Kidney (tissue), 14 donors: ENCODE results near the gene ARHGAP26. TPM values are rescaled to one million over a fixed set of nuclear protein-coding genes. Genes with fewer than 3 reads are reported as not detected.

Experiments
- DNase-seq, 5 donors: peaks; one replicate each; pipeline ENCODE4 v3.0.0-alpha.2; 2013 to 2020
- FAIRE-seq: peaks from 2 replicates; lab custom pipeline; 2012; peaks lifted over from hg19 to GRCh38; lab: Jason Lieb, UNC
- H3K27ac ChIP-seq, 2 donors: one replicate each; pipeline ENCODE4 v1.7.0; 2013; ENCODE audit warnings: low read depth in 2 of 2, low read length in 2 of 2, inconsistent platforms in 1 of 2
- H3K27me3 ChIP-seq: one replicate; pipeline ENCODE4 v1.7.1; 2013; ENCODE audit warnings: low read length, inconsistent platforms; ENCODE audit not compliant: control insufficient read depth, insufficient read depth
- H3K36me3 ChIP-seq, 3 donors: one replicate each; pipeline versions ENCODE4 v1.7.0 to v1.7.1; 2013; ENCODE audit warnings: low read length in 3 of 3, control low read depth in 1 of 3, inconsistent platforms in 1 of 3; ENCODE audit not compliant: insufficient read depth in 3 of 3, control insufficient read depth in 2 of 3
- H3K4me1 ChIP-seq, 3 donors: one replicate each; pipeline versions ENCODE4 v1.7.0 to v1.7.1; 2013; ENCODE audit warnings: low read length in 3 of 3, inconsistent platforms in 1 of 3, low read depth in 1 of 3; ENCODE audit not compliant: control insufficient read depth in 2 of 3, insufficient read depth in 2 of 3
- H3K4me3 ChIP-seq, 3 donors: one replicate each; pipeline versions ENCODE4 v1.7.0 to v1.8.1; 2013; ENCODE audit warnings: low read length in 3 of 3, control low read depth in 1 of 3, inconsistent platforms in 1 of 3
- H3K9ac ChIP-seq, 3 donors: one replicate each; pipeline versions ENCODE4 v1.7.0 to v1.7.1; 2013; ENCODE audit warnings: low read length in 3 of 3, control low read depth in 1 of 3, inconsistent platforms in 1 of 3
- H3K9me3 ChIP-seq, 3 donors: one replicate each; pipeline versions ENCODE4 v1.7.0 to v1.7.1; 2013; ENCODE audit warnings: low read length in 3 of 3, control low read depth in 1 of 3, inconsistent platforms in 1 of 3; ENCODE audit not compliant: control insufficient read depth in 2 of 3, insufficient read depth in 1 of 3
- CTCF ChIP-seq: IDR thresholded peaks from 3 replicates; pipeline ENCODE4 v1.5.1; 2012; ENCODE audit warnings: mild to moderate bottlenecking, moderate library complexity, borderline replicate concordance; ENCODE audit not compliant: insufficient read depth; ENCODE audit errors: extremely low read depth
- intact Hi-C: fragments of 100-400 bp; cut with DNase I; formaldehyde crosslinking; loops from one replicate; pipeline ENCODE4 v1.11.1; 2022
- polyA plus RNA-seq: library from polyadenylated mRNA; stranded (reverse); fragments of 350-450 nt; fragmentation: Illumina TruSeq; extraction: RNeasy Lipid Tissue Mini Kit (QIAGEN cat#74804); gene quantifications from one replicate; pipeline ENCODE4 v1.2.3, GENCODE V29; 2014; ENCODE audit warnings: low read depth, low replicate concordance; ENCODE audit not compliant: insufficient read depth
- total RNA-seq: library from RNA; stranded (reverse); fragmentation: NEBNext Ultra II Directional; extraction: Animal tissue kit (Norgen Biotek cat#: 25700); gene quantifications from one replicate; pipeline ENCODE4 v1.2.1, GENCODE V29; 2021
- donor health status: control.
- donor health status: control.
- donor health status: control.
- donor health status: control.
- donor health status: control.
- donor health status: DM: yes; HTN: yes; CAD: no.
- donor health status: Normal renal cell carcinoma (clear cell type).

ARHGAP26 gene
- total and polyA plus RNA-seq, 2 donors from 2014 or later = 2.5 to 85.7 TPM

- H3K9ac ChIP-seq = no peak overlapping the region
- no peak for DNase-seq
- no peak for TF ChIP-seq CTCF
- intact Hi-C loops = no loop called here
- H3K4me3 ChIP-seq = no peak overlapping the region
- H3K27ac ChIP-seq = no peak overlapping the region
- peaks cover 0 to 10% (median 7%) of the 10 kb centered on the region in 3 donors for H3K4me1 ChIP-seq
- H3K27me3 ChIP-seq = no peaks in the 10 kb centered on the region
- H3K36me3 ChIP-seq = no peaks in the 10 kb centered on the region
- FAIRE-seq = no peak
- no peaks in the 10 kb centered on the region for H3K9me3 ChIP-seq
Measured at GRCh38 chr5:143207058-143207457, 436.9 kb downstream of the ARHGAP26 start.

DNA sequence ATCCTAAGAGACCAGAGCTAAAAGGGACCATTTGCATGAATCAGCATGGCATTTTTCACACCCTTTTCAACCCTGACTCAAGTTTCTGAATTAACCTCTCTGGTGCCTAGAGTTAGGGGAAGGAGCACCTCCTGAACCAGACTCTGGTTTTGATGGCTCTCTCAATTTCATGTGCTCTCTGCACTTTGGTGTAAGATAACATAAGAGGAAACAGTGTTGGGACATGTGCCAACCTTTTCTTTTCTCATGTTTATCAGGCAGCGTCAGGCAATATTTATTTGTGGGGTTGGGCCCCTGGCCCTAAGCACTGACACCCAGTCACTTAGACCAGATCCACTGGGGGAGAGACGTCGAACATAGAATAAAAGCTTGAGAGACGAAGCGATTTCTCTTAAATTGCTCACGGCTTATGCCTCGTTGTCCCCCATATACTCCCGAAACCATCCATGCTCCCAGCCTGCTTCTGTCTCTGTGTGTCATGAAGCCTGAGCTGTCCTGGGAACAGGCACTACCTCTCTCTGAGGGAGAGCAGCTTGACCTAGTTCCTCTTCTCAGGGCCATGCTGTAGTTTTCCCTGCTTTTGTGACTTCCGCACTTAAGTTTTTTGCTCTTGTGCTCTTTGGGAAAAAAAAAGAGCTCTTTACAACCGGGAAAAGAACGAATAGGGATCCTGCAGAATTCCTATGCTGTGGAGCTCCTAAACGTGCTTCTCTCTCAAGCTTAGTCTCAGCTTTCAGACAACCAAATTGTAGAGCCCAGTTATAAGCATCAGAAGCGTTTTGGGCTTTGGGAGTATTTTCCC, 437.6 kb downstream of the ARHGAP26 start:
- peaks cover 0 to 11% (median 8%) of the 10 kb centered on the region in 3 donors for H3K4me1 ChIP-seq
- peak overlapping the region in 2 of 3 donors; percentile 6 to 26 for H3K4me3 ChIP-seq
- H3K9ac ChIP-seq = no peak overlapping the region
- H3K9me3 ChIP-seq = no peaks in the 10 kb centered on the region
- DNase-seq = peak in 1 of 5 donors; percentile 41
- H3K27me3 ChIP-seq = no peaks in the 10 kb centered on the region
- FAIRE-seq = no peak
- no peak overlapping the region for H3K27ac ChIP-seq
- intact Hi-C loops = no loop called here
- H3K36me3 ChIP-seq = no peaks in the 10 kb centered on the region
- no peak for TF ChIP-seq CTCF

- Histone ChIP-seq H3K36me3 (no peaks in the 10 kb centered on the region), H3K27ac (no peak overlapping the region), H3K4me1 (peaks cover 0 to 11% (median 8%) of the 10 kb centered on the region in 3 donors), H3K9me3 (no peaks in the 10 kb centered on the region), H3K4me3 (peak overlapping the region in 2 of 3 donors; percentile 6 to 26), H3K27me3 (no peaks in the 10 kb centered on the region), H3K9ac (no peak overlapping the region)
- intact Hi-C loops = no loop called here
- DNase-seq = no peak
- no peak for TF ChIP-seq CTCF
- FAIRE-seq = no peak
Measured at GRCh38 chr5:143208365-143208641, 438.1 kb downstream of the ARHGAP26 start.
